Retinal pigment epithelial cell (primary cell): ENCODE results near the gene OR5M11.

Experiments used
- DNase-seq: peaks from one replicate; pipeline ENCODE4 v3.0.0-alpha.2; 2010; ENCODE audit warnings: low read depth
- H3K4me3 ChIP-seq: 2 replicates; pipeline ENCODE4 v1.5.1; 2011; ENCODE audit warnings: mild to moderate bottlenecking, low read length, control low read depth, moderate library complexity
- CTCF ChIP-seq: conservative IDR thresholded peaks from 2 replicates; pipeline ENCODE4 v1.5.1; 2011; ENCODE audit warnings: low read depth, low read length, control low read depth, inconsistent platforms

OR5M11 gene

GRCh38 chr11:56531856-56532255 lies 11.2 kb downstream of the OR5M11 start:
- H3K4me3 ChIP-seq, result no peak overlapping the region
- no peak for DNase-seq
- no peak for TF ChIP-seq CTCF

- DNase-seq, result no peak
- H3K4me3 ChIP-seq, result no peak overlapping the region
- TF ChIP-seq CTCF, result no peak
These were observed 21.0 kb downstream of the OR5M11 start for GRCh38 chr11:56522008-56522407.

GRCh38 chr11:56513280-56513679 lies 29.8 kb downstream of the OR5M11 start:
- TF ChIP-seq CTCF, result no peak

GRCh38 chr11:56509439-56509838 lies 33.6 kb downstream of the OR5M11 start:
- no peak for TF ChIP-seq CTCF
- H3K4me3 ChIP-seq, result no peak overlapping the region
- DNase-seq, result no peak

More at GRCh38 chr11:56513280-56513679, 29.8 kb downstream of the OR5M11 start:
- no peak for DNase-seq
- no peak overlapping the region for H3K4me3 ChIP-seq

- no peak for TF ChIP-seq CTCF
- no peak overlapping the region for H3K4me3 ChIP-seq
- no peak for DNase-seq
These were observed 46.0 kb downstream of the OR5M11 start for GRCh38 chr11:56497010-56497409.

- TF ChIP-seq CTCF, result no peak
- DNase-seq, result no peak
- H3K4me3 ChIP-seq, result no peak overlapping the region
These were observed 47.9 kb downstream of the OR5M11 start for GRCh38 chr11:56495117-56495516.
